Keratinocyte (primary cell): ENCODE data around the gene ZMIZ1.

ENCODE experiments used
- CTCF ChIP-seq, 3 experiments: IDR thresholded peaks in 1 of 3; conservative IDR thresholded peaks in 1 of 3; optimal IDR thresholded peaks in 1 of 3; 2 replicates in 2 of 3; 3 replicates in 1 of 3; pipeline versions ENCODE3 to v1.5.1; 2011; ENCODE audit warnings: low read length in 3 of 3, mild to moderate bottlenecking in 3 of 3, moderate library complexity in 2 of 3, control low read depth in 1 of 3, inconsistent platforms in 1 of 3; ENCODE audit not compliant: insufficient read depth in 2 of 3; ENCODE audit errors: extremely low read depth in 1 of 3
- EZH2 ChIP-seq: IDR thresholded peaks from one replicate; pipeline ENCODE4 v1.6.1; 2012; ENCODE audit warnings: inconsistent platforms, mild to moderate bottlenecking, low read length, moderate library complexity

- TF ChIP-seq CTCF (optimal IDR thresholded peaks at IDR 0.05 in 1 of 3, IDR thresholded peaks at IDR 0.05 in 1 of 3, conservative IDR thresholded peaks at IDR 0.05 in 1 of 3; ENCODE audit: extremely low read depth in 1 of 3, insufficient read depth in 2 of 3, low read length in 3 of 3) (no peak), EZH2 (no peak)
Observed at GRCh38 chr10:79099898-79100448, 31.2 kb downstream of the ZMIZ1 start.
